ENCODE data around the gene LCLAT1.

LCLAT1 gene

GRCh38 chr2:30577151-30577550 lies 130.1 kb downstream of the LCLAT1 start:
- TF ChIP-seq EZH2phosphoT487 (conservative IDR thresholded peaks at IDR 0.05; ENCODE audit: low read length) (no peak), CTCF (IDR thresholded peaks at IDR 0.05; ENCODE audit: insufficient read depth, low read length, poor library complexity, severe bottlenecking) (no peak)
- no peak overlapping the region for H3K9ac ChIP-seq (ENCODE audit: low read length)
- no peaks in the 10 kb centered on the region for H3K79me2 ChIP-seq (ENCODE audit: insufficient read depth, low read length)
- no peaks in the 10 kb centered on the region for H4K20me1 ChIP-seq (ENCODE audit: low read depth, low read length)
- no peak overlapping the region for H2AFZ ChIP-seq (ENCODE audit: low read depth, low read length, severe bottlenecking)
- no peaks in the 10 kb centered on the region for H3F3A ChIP-seq (ENCODE audit: insufficient read depth)
- no peak overlapping the region for H3K4me3 ChIP-seq (ENCODE audit: insufficient read depth, low read length, poor library complexity, severe bottlenecking)
- no peaks in the 10 kb centered on the region for H3K9me2 ChIP-seq (replicated peaks; ENCODE audit: insufficient read depth, low read length)
- no peaks in the 10 kb centered on the region for H3K9me3 ChIP-seq (ENCODE audit: insufficient read depth, low read length)
- no peaks in the 10 kb centered on the region for H3K27me3 ChIP-seq (ENCODE audit: low read length)
- H3K27ac ChIP-seq (ENCODE audit: low read depth, low read length): no peak overlapping the region
- no peaks in the 10 kb centered on the region for H3K36me3 ChIP-seq (ENCODE audit: low read length)
- H3K4me2 ChIP-seq (ENCODE audit: low read depth, low read length, poor library complexity, severe bottlenecking): no peak overlapping the region

GRCh38 chr2:30580391-30580790 lies 133.3 kb downstream of the LCLAT1 start:
- Histone ChIP-seq H3K4me3 (ENCODE audit: insufficient read depth, low read length, poor library complexity, severe bottlenecking) (no peak overlapping the region), H3F3A (ENCODE audit: insufficient read depth) (no peaks in the 10 kb centered on the region), H3K79me2 (ENCODE audit: insufficient read depth, low read length) (no peaks in the 10 kb centered on the region), H2AFZ (ENCODE audit: low read depth, low read length, severe bottlenecking) (no peak overlapping the region), H3K9me3 (ENCODE audit: insufficient read depth, low read length) (no peaks in the 10 kb centered on the region), H3K27ac (ENCODE audit: low read depth, low read length) (no peak overlapping the region), H3K27me3 (ENCODE audit: low read length) (no peaks in the 10 kb centered on the region), H3K36me3 (ENCODE audit: low read length) (no peaks in the 10 kb centered on the region), H3K9me2 (replicated peaks; ENCODE audit: insufficient read depth, low read length) (no peaks in the 10 kb centered on the region), H4K20me1 (ENCODE audit: low read depth, low read length) (no peaks in the 10 kb centered on the region), H3K4me2 (ENCODE audit: low read depth, low read length, poor library complexity, severe bottlenecking) (no peak overlapping the region), H3K9ac (ENCODE audit: low read length) (no peak overlapping the region)
- no peak for TF ChIP-seq CTCF (IDR thresholded peaks at IDR 0.05; ENCODE audit: insufficient read depth, low read length, poor library complexity, severe bottlenecking)
- TF ChIP-seq EZH2phosphoT487 (conservative IDR thresholded peaks at IDR 0.05; ENCODE audit: low read length): no peak

GRCh38 chr2:30582521-30582920 lies 135.5 kb downstream of the LCLAT1 start:
- no peaks in the 10 kb centered on the region for H3K27me3 ChIP-seq (ENCODE audit: low read length)
- H2AFZ ChIP-seq (ENCODE audit: low read depth, low read length, severe bottlenecking): no peak overlapping the region
- no peak overlapping the region for H3K9ac ChIP-seq (ENCODE audit: low read length)
- H3K79me2 ChIP-seq (ENCODE audit: insufficient read depth, low read length): no peaks in the 10 kb centered on the region
- H4K20me1 ChIP-seq (ENCODE audit: low read depth, low read length): no peaks in the 10 kb centered on the region
- no peak overlapping the region for H3K27ac ChIP-seq (ENCODE audit: low read depth, low read length)
- no peaks in the 10 kb centered on the region for H3K9me2 ChIP-seq (replicated peaks; ENCODE audit: insufficient read depth, low read length)
- H3K4me2 ChIP-seq (ENCODE audit: low read depth, low read length, poor library complexity, severe bottlenecking): no peak overlapping the region
- no peak for TF ChIP-seq EZH2phosphoT487 (conservative IDR thresholded peaks at IDR 0.05; ENCODE audit: low read length)
- TF ChIP-seq CTCF (IDR thresholded peaks at IDR 0.05; ENCODE audit: insufficient read depth, low read length, poor library complexity, severe bottlenecking): no peak
- no peaks in the 10 kb centered on the region for H3F3A ChIP-seq (ENCODE audit: insufficient read depth)
- H3K9me3 ChIP-seq (ENCODE audit: insufficient read depth, low read length): no peaks in the 10 kb centered on the region
- H3K4me3 ChIP-seq (ENCODE audit: insufficient read depth, low read length, poor library complexity, severe bottlenecking): no peak overlapping the region
- no peaks in the 10 kb centered on the region for H3K36me3 ChIP-seq (ENCODE audit: low read length)
